ENCODE measurements around the gene PNPLA6.

Gene PNPLA6

GRCh38 chr19:7535047-7535997 is at the start of gene PNPLA6:
Gene PNPLA6, plus strand, starts transcription at chr19:7535717. Its CDS starts 72 bp downstream, at chr19:7535789.
- peak; percentile 82 for DNase-seq (ENCODE audit: low read depth, low spot score)

GRCh38 chr19:7486923-7487322 is 48.6 kb upstream of the PNPLA6 start:
- no peak for DNase-seq (ENCODE audit: low read depth, low spot score)

DNA sequence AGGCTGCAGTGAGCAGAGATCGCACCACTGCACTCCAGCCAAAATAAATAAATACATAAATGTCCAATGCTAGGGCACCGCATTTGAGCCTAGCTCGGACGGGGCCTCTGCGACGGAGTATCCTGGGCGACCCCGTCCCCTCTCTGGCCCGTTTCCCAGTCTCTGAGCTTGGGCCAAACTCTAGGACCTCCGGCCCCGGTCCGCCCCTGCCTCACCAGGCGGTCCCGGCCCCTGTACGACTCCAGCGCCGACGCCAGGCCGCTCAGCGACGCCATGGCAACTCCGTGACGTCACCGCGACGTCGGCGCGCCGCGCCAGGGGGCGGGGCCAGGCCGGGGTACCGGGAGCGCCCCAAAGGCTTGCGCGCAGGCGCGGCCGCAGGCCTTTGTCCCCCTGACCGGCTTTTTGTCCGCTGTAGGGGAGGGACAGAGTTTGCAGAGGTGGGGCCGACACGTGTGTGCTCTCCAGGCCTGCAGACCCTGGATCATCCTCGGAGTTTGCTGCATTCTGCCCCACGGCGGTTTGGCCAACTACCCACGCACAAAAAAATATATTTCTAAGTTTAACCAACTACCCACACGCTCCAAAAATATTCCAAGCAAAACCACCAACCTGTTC is 46.7 kb upstream of the PNPLA6 start, which contains the start of gene PEX11G:
Gene PEX11G, minus strand, starts transcription at position 300 of the 618 bp plus-strand sequence. Its CDS starts 25 bp downstream, at position 275.
- DNase-seq (ENCODE audit: low read depth, low spot score) = peak; percentile 70

DNA sequence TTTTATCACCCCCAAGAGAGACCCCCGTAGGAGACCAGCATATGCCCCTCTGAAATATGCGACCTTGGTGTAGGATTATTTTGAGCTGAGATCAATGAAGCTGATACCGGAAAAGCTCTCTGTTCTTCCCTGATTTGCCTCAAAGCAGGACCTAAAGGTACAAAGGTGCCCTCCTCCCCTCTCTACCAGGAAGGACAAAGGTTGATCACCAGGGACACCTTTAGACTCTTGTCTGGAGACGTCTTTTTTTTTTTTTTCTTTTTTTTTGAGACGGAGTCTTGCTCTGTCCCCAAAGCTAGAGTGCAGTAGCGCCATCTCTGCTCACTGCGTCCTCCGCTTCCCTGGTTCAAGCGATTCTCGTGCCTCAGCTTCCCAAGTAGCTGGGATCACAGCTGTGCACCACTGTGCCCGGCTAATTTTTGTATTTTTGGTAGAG is 45.9 kb upstream of the PNPLA6 start:
- DNase-seq (ENCODE audit: low read depth, low spot score) = no peak

- DNase-seq (ENCODE audit: low read depth, low spot score) = no peak
Observed at GRCh38 chr19:7492142-7492541, 43.4 kb upstream of the PNPLA6 start.

DNA sequence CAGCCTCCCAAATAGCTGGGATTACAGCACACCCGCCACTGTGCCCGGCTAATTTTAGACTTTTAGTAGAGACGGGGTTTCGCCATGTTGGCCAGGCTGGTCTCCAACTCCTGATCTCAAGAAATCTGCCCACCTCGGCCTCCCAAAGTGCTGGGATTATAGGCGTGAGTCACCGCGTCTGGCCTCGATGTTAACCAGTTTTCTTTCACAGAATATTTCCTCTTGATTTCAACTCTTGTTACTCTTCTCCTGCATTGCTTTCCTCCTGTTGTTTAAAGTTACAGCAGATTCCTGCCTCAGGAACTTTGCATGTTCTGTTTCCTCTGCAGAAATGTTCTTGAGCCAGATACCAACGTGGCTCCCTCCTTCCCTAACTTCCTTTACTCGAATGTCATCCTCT is 43.0 kb upstream of the PNPLA6 start:
- no peak for DNase-seq (ENCODE audit: low read depth, low spot score)

GRCh38 chr19:7494416-7495098 is 41.0 kb upstream of the PNPLA6 start:
- DNase-seq (ENCODE audit: low read depth, low spot score) = no peak

DNA sequence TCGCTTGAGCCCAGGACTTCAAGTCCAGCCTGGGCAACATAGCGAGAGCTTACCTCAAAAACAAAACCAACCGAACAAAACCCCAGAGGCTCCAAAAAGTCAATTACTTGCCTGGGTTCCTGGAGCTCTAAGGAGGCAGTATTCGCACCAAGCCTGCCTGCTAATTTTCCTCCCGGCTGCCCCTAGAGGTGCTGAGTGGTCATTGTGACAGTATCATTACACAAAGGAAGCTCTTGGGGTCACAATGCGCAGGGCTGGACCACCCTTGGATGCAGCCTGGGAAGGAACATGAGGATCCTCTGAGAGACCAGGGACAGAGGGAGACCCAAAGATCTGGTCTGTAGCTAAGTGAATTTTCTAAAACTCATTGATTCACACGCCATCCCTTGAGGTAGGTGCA is 38.2 kb upstream of the PNPLA6 start:
- no peak for DNase-seq (ENCODE audit: low read depth, low spot score)

- DNase-seq (ENCODE audit: low read depth, low spot score) = no peak
Observed at GRCh38 chr19:7500811-7501450, 34.6 kb upstream of the PNPLA6 start.

GRCh38 chr19:7502552-7502951 is 33.0 kb upstream of the PNPLA6 start:
- DNase-seq (ENCODE audit: low read depth, low spot score) = no peak

DNA sequence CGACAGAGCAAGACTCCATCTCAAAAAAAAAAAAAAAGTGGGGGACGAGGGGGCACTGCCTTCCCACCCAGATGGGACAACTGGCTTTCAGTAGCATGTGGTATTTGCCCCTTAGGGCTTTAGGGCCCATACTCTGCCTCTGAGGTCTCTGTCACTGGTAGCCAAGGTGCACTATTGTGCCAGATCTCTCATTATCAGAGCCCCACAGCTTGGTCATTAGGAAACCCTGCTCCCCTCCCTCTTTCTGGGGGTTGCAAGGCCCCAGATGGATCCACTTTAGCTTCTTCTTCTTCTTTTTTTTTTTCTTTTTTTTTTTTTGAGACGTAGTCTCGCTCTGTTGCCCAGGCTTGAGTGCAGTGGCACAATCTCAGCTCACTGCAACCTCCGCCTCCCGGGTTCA is 30.8 kb upstream of the PNPLA6 start:
- no peak for DNase-seq (ENCODE audit: low read depth, low spot score)

DNA sequence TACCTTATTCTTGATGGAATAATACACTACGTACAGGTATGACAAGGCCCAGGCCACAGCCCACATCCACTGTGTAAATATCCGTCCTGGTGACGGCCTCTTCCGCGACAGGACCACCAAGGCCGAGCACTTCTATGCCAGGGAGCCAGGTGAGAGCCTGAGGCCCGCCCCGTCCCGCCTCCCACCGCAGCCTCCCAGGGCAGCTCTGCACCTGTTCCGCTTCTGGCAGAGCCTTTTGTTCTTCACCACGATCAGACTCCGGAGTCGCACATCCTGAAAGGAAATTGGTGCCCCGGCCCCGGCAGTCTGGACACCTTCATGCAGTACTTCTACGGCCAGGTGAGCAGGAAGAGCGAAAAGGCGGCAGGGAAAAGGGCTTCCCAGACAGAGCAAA is 30.2 kb upstream of the PNPLA6 start:
- DNase-seq (ENCODE audit: low read depth, low spot score) = no peak

- no peak for DNase-seq (ENCODE audit: low read depth, low spot score)
Observed at GRCh38 chr19:7505682-7506384, 29.7 kb upstream of the PNPLA6 start.

GRCh38 chr19:7506385-7507328 is 28.9 kb upstream of the PNPLA6 start:
- no peak for DNase-seq (ENCODE audit: low read depth, low spot score)

- DNase-seq (ENCODE audit: low read depth, low spot score) = no peak
Observed at GRCh38 chr19:7507884-7508283, 27.6 kb upstream of the PNPLA6 start.

GRCh38 chr19:7509625-7510024 is 25.9 kb upstream of the PNPLA6 start:
- DNase-seq (ENCODE audit: low read depth, low spot score) = no peak

DNA sequence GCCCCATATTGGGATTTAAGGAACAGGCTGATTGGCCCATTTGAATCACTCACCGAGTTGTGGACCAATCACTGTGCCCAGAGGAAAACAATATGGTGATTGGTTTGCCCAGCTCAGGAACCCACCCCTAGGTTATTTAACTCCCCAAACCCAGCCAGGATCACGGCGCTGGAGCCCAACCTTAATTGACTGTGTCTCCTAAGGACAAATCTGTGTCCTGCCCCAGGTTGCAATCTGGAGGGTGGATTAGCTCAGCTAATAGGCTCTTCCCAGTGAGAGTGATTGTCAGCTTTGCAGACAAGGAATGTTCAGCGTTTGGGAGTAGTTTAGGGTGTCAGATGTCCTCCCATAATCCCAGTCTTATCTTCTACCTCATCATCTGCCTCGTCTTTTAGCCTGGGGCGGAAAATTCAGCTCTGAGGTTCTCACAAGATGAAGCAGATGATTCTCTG is 23.1 kb upstream of the PNPLA6 start:
- no peak for DNase-seq (ENCODE audit: low read depth, low spot score)

DNA sequence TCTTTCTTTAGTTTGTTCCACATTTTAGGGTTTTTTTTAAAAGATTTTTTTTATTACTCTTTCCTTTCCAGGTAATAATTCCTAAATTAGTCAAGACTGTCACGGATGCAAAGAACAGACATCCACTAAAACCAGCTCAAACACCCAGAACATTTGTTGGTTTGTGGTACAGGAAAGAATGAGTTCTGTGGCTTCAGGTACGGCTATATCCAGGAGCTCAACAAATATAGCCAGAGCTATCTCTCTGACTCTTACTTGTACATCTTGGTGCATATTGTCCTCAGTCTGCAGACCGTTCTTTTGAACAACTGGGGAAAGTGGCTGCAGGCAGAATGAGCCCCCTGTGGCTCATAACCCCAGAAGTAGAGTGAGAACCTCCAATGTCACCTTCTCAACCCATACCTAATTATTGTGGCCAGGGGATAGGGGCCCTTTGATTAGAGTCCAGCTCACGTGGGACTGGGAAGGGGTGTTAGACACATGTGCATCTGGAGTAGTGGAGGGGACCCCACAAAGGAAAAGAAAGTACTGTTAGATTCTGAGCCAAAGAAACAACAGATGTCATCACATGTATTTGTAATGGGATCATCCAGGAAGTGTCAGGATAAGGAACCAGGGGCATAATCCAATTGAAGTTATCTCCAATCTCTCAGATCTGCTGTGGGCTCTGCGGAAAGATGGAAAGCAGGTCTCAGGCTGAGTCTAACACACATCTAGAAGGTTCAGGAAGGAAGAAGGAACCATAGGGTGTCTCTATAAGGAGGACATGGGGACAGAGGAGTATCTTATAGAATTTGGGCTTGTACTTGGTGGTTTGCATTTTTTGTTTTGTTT is 21.5 kb upstream of the PNPLA6 start:
- DNase-seq (ENCODE audit: low read depth, low spot score) = no peak

DNA sequence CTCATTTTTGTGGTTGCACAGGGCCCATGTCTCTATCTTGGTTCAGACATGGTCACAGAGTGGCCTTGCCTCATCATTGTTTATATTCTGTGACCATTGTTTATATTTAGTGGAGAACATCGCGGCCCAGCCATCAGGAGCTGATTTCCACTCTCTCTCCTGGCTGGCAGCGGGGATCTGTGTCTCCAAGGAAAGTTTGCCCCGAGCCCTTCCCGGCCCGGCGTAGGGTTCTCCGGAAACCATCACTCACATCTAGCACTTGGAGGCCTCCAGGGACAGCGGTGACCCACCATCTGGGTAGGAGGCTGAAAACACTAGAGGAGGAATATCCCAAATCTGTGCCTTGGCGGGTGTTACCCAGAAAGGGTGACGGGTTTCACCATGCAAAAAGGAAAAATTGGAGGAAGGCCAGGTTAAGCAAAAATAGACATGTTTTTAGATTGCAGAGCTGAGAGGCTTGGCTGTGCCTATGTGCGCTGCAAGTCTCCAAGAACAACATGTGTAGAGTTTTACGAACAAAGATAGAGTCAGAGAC is 20.3 kb upstream of the PNPLA6 start:
- no peak for DNase-seq (ENCODE audit: low read depth, low spot score)
